HG03025 (cell line): ENCODE data around the gene LRRC23.

ENCODE experiments used
- ATAC-seq: cut with Tn5 transposase; IDR thresholded peaks from one replicate; pipeline ENCODE4 v1.9.1; 2021; ENCODE audit warnings: mild to moderate bottlenecking, moderate library complexity; ENCODE audit not compliant: unreplicated experiment, low FRiP score

The LRRC23 gene

DNA sequence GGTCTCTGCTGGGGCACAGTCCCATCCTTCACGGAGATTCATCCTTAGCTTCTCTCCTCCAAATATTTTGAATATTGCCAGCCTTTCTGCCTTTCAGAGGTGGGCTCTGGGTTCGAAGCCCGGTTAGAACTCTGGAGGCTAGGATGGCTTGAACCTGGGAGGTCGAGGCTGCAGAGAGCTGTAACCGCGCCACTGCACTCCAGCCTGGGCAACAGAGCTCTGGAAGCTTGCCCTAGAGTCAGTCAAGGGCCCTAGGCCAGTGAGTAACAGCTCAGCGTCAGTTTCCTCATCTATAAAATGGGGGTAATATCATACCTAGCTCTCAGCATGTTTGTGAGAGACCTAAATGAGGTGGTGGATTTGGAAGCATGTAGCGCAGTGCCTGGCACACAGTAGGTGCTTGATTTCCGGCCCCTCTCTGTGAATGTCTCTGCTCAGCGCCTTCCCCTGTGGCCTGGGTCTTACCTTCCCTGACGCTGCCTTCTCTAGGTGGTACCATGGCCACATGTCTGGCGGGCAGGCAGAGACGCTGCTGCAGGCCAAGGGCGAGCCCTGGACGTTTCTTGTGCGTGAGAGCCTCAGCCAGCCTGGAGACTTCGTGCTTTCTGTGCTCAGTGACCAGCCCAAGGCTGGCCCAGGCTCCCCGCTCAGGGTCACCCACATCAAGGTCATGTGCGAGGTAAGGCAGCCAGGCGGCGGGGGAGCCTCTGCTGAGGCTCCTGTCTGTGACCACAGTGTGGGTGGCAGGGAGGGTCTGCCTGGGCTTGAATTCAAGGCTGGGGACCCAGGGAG lies 49.9 kb downstream of the LRRC23 start:
- no peak for ATAC-seq

DNA sequence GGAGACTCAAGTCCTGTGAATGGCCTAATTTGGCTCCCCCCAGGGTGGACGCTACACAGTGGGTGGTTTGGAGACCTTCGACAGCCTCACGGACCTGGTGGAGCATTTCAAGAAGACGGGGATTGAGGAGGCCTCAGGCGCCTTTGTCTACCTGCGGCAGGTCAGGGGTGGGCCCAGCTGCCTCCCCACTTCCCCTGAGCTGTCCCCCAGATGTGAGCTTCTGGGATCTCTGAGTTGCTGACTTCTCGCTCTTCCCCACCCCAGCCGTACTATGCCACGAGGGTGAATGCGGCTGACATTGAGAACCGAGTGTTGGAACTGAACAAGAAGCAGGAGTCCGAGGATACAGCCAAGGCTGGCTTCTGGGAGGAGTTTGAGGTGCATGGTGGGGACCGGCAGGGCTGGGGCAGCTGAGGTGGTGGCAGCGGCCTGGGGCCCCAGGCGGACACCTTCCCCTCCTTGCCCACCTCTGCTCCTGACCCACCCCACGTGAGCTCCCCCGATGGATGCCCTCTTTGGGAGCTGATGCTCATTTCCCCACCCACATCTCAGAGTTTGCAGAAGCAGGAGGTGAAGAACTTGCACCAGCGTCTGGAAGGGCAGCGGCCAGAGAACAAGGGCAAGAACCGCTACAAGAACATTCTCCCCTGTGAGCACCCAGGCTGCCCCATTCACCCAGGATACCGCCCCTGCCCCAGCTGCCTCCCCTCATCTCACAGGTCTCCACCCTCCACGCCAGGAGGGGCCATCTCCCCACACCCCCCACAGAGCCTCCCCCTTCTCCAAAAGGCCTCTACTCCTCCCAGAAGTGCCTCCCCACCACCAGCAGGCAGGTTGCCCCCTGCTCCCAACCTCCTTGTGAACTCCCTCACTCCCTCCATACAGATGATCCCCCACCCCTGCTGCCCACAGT lies 50.7 kb downstream of the LRRC23 start:
- no peak for ATAC-seq

DNA sequence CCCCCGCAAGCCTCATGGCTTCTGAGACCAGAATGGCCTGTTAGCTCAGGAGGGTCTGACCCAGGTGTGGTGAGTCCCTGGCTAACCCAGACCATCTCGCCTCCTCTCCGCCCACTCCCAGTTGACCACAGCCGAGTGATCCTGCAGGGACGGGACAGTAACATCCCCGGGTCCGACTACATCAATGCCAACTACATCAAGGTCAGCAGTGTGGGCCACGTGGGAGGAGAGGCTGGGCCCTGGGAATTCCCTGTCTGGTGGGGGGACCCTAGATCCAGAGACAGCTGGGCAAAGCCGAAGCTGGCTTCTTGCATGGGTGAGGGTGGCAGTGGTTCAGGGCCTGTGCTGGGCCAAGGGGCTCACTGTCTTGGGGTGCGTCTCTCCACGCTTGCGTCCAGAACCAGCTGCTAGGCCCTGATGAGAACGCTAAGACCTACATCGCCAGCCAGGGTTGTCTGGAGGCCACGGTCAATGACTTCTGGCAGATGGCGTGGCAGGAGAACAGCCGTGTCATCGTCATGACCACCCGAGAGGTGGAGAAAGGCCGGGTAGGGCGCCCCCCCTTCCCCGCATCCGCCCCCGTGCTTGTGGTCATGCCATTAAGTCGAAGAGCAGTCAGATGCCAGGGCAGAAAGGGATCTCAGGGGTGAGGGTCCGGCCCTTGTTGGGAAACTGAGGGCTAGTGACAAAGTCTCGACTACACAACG lies 51.6 kb downstream of the LRRC23 start:
- no peak for ATAC-seq

GRCh38 chr12:6957151-6957701 lies 52.6 kb downstream of the LRRC23 start:
- no peak for ATAC-seq

- no peak for ATAC-seq
Observed at GRCh38 chr12:6957741-6958608, 53.4 kb downstream of the LRRC23 start.

DNA sequence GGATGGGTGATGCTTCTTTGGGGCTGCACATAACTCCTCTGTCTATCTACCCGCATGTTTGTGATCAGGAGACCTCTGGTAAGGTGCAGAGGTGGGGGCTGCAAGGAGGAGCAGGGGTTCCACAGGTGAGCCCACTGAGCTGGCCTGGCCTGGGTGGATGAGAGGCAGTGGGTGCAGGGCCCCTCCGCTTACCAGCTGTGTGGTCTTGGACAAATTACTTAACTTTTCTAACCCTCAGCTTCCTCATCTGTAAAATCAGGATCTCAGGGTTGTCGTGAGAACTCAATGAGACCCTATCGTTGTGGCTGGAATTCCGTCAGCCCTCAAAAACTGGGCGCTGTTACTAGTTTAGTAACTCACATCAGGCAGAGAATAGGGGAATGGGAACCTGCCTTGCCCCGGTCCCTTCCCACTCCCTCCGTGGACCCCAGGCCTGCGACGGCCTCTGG lies 54.0 kb downstream of the LRRC23 start:
- ATAC-seq, result no peak

DNA sequence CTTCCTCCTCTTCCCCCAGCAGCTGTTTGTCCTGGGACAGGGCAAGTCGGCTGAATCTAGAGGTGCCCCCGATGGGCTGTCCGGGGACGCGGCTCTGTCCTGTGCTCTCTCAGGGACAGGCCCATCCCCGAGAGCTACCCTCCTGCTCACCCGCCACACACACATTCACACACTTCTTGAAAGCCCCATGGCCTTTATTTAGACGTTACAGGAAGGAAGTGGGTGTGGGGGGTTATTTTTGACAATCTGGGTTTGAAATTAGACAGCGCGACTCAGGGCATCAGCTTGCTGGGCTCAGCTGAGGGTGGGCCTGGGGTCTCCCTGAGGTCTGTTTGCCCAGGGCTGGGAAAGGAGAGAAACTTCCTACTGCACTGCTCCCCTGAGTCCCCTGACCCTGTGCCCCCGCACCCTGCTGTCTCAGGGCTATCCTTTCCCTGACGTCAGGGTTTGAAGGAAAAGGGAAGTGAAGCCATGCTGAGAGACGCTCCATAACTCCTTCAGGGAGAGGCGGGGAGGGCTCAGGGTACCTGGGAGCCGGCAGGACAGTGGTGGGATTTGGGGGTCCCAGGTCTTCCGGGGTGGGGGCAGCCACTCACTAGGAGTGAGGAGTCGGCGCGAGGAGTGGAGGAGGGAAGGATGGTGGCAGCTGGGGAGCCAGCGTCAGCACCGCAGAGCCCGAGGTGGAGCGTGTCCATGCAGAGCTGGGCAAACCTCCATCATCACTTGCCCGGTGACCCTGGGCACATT lies 54.6 kb downstream of the LRRC23 start:
- ATAC-seq, result peak; percentile 40

- no peak for ATAC-seq
Observed at GRCh38 chr12:6959805-6960592, 55.4 kb downstream of the LRRC23 start.

- ATAC-seq, result no peak
Observed at GRCh38 chr12:6960593-6961277, 56.1 kb downstream of the LRRC23 start.

DNA sequence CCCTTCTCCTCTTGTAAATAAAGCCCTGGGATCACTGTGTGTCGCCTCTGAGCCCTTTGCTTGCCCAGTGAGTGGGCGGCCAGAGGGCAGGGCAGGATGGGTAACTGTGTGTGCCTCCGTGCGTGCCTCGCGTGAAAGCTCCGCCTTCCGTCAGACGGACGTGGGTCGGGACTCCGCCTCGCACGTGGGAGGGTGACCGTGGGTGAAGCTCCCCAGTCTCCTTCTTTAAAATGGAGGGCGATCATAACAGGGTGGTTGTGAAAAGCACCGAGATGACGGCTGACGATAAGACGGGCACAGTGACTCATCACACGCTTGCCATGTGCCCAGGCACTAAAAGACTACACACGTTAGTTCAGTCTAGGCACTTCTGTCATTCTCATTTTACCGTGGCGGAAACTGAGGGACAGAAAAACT lies 56.7 kb downstream of the LRRC23 start:
- ATAC-seq, result no peak

DNA sequence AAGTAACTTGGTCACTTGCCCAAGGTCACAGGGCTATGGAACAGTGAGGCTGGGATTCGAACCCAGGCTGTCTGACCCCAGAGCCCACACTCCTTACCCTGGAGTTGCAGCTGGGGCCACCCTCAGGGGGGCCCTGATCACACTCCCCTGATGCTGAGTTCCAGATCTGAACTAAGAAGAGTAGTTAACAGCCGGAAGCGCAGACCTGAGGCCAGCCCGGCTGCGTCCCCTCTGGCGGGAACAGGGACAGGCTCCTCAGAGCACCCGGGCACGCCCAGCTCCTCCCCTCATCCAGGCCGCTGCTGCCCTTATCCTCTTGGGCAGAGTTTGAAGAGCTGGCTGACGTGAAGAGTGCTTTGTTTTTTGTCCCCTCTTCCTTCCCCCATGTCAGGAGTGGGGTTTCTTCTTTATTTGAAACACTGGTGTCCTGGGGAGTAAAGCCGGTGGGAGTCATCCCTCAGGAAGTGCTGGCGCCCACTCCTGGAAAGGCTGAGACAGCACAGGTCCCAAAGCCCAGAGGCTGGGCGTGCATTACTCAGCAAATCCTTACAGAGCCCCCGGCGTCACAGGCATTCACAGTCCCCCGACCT lies 57.2 kb downstream of the LRRC23 start:
- no peak for ATAC-seq

GRCh38 chr12:6962285-6963015 lies 57.8 kb downstream of the LRRC23 start:
- ATAC-seq, result no peak

DNA sequence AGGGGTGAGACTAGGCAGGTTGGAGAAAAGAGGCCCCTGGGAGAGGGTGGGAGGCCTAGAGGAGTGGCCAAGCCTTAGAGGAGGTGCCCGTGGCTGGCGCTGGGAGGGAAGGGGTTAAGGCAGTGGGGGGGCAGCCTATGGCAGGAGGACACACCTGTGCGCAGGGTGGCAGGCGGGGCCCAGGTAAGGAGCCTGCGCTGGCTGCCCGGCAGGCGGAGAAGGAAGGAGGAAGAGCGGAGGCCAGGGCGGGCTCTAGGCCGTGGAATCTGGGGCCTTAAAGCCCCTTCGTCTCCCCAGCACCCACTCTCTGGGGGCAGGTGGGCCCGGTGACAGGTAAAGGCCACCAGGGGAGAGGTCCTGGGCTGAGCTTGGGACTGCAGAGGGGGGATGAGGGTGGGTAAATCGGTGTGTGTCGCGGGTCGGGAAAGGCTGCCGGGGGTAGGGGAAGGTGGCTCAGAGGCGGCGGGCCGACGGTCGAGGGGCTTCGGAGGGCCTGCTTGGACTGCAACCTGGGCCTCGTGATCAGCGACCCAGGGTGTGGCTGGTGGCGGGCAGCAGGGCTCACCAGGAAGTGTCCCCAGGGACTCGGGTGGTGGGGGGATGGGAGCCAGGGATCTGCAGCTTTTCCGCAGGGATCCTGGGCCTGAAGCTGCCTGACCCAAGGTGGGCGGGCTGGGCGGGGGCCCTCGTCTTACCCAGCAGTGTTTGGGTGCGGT lies 58.6 kb downstream of the LRRC23 start:
- no peak for ATAC-seq
